GM12878 (cell line): ENCODE data around the gene DOK7. TPM values are rescaled to one million over a fixed set of nuclear protein-coding genes. Genes with fewer than 3 reads are reported as not detected.

ENCODE experiments used
- ATAC-seq: fragments of 200-7000 bp; cut with Tn5 transposase; 3 replicates; pipeline ENCODE4 v1.9.1; 2020; ENCODE audit warnings: mild to moderate bottlenecking, moderate library complexity
- BruUV-seq: library from RNA; stranded (reverse); fragments of 400-500 nt; replicated peaks from 2 replicates; lab custom pipeline; 2021; lab: Mats Ljungman, UMichigan
- CTCF ChIA-PET: fragments of 300-600 bp; sonication (Branson Sonifier 250); formaldehyde crosslinking; extraction: SDS; loops from one replicate; lab custom pipeline; 2021; ENCODE audit warnings: inconsistent platforms; lab: Yijun Ruan, JAX
- POLR2A ChIA-PET: fragments of 350-600 bp; formaldehyde crosslinking; extraction: SDS; loops from one replicate; lab custom pipeline; 2021; ENCODE audit warnings: inconsistent platforms; lab: Charles Lee
- RAD21 ChIA-PET: fragments of 300-600 bp; sonication (Branson Sonifier 250); formaldehyde crosslinking; loops from one replicate; lab custom pipeline; 2023; ENCODE audit warnings: antibody characterized with exemption; ENCODE audit not compliant: unreplicated experiment; lab: Charles Lee
- SMC1A ChIA-PET: fragments of 300-600 bp; sonication (Branson Sonifier 250); formaldehyde crosslinking; loops from one replicate; lab custom pipeline; 2023; ENCODE audit not compliant: unreplicated experiment, uncharacterized antibody; lab: Charles Lee
- DNase-seq: peaks from one replicate; pipeline ENCODE4 v3.0.0-alpha.2; 2011; ENCODE audit warnings: low read depth, low spot score
- FAIRE-seq: peaks from 3 replicates; lab custom pipeline; 2011; peaks lifted over from hg19 to GRCh38; lab: Jason Lieb, UNC
- H2AFZ ChIP-seq: 2 replicates; pipeline ENCODE4 v1.6.0; 2011; ENCODE audit warnings: low read depth, low read length, control low read depth; ENCODE audit not compliant: control insufficient read depth
- H3K27ac ChIP-seq: 2 replicates; pipeline ENCODE4 v1.5.1; 2011; ENCODE audit warnings: control low read depth; ENCODE audit not compliant: control insufficient read depth, insufficient read depth
- H3K27me3 ChIP-seq, 2 experiments: replicated peaks in 1 of 2; 2 replicates each; pipeline versions ENCODE4 v1.6.0 to v1.6.1; 2011; ENCODE audit warnings: low read length in 1 of 2; ENCODE audit not compliant: control insufficient read depth in 2 of 2, insufficient read depth in 2 of 2
- H3K36me3 ChIP-seq, 2 experiments: 2 replicates each; pipeline ENCODE4 v1.5.1; 2011; ENCODE audit warnings: low read length in 1 of 2; ENCODE audit not compliant: control insufficient read depth in 2 of 2, insufficient read depth in 2 of 2
- H3K4me1 ChIP-seq: 2 replicates; pipeline ENCODE4 v1.6.1; 2011; ENCODE audit warnings: mild to moderate bottlenecking, low read length, moderate library complexity, mixed read lengths; ENCODE audit not compliant: control insufficient read depth, insufficient read depth
- H3K4me2 ChIP-seq: 2 replicates; pipeline ENCODE4 v1.6.0; 2011; ENCODE audit warnings: control low read depth; ENCODE audit not compliant: control insufficient read depth, insufficient read depth
- H3K4me3 ChIP-seq: fragments of 200-600 bp; sonication (generic); 2 replicates; pipeline ENCODE4 v1.5.1; 2016
- H3K79me2 ChIP-seq: 2 replicates; pipeline ENCODE4 v1.6.0; 2011; ENCODE audit warnings: low read length; ENCODE audit not compliant: control insufficient read depth, insufficient read depth
- H3K9ac ChIP-seq: 2 replicates; pipeline ENCODE4 v1.8.0; 2011; ENCODE audit warnings: low read length, control low read depth, mixed read lengths; ENCODE audit not compliant: control insufficient read depth, insufficient read depth
- H3K9me3 ChIP-seq: replicated peaks from 3 replicates; pipeline ENCODE4 v1.5.1; 2011; ENCODE audit warnings: mild to moderate bottlenecking, low read length; ENCODE audit not compliant: control insufficient read depth, insufficient read depth
- H4K20me1 ChIP-seq: 2 replicates; pipeline ENCODE4 v1.6.0; 2011; ENCODE audit not compliant: control insufficient read depth, insufficient read depth
- BMI1 ChIP-seq: fragments of 450-650 bp; IDR thresholded peaks from 2 replicates; pipeline ENCODE4 v1.6.1; 2016; ENCODE audit warnings: mild to moderate bottlenecking, moderate library complexity, borderline replicate concordance
- EGR1 ChIP-seq, 2 experiments: IDR thresholded peaks; 1 replicate in 1 of 2; 2 replicates in 1 of 2; pipeline ENCODE4 v1.6.1; 2011 to 2012; ENCODE audit warnings: low read depth in 2 of 2, low read length in 2 of 2, borderline replicate concordance in 1 of 2, mild to moderate bottlenecking in 1 of 2, moderate library complexity in 1 of 2
- MEF2A ChIP-seq: IDR thresholded peaks from 2 replicates; pipeline ENCODE4 v1.6.1; 2011; ENCODE audit warnings: low read depth, mild to moderate bottlenecking, low read length, moderate library complexity; ENCODE audit not compliant: insufficient read depth
- RB1 ChIP-seq: fragments of 450-650 bp; formaldehyde crosslinking; IDR thresholded peaks from 2 replicates; pipeline ENCODE4 v1.6.1; 2017; ENCODE audit warnings: mild to moderate bottlenecking, borderline replicate concordance
- TCF3 ChIP-seq: IDR thresholded peaks from 2 replicates; pipeline ENCODE4 v1.6.1; 2012; ENCODE audit warnings: low read depth, mild to moderate bottlenecking, low read length, borderline replicate concordance; ENCODE audit not compliant: insufficient read depth
- WRNIP1 ChIP-seq: IDR thresholded peaks from 2 replicates; pipeline ENCODE4 v1.6.1; 2011; ENCODE audit warnings: low read depth, low read length, improper control_type of control experiment, borderline replicate concordance
- ZNF274 ChIP-seq: IDR thresholded peaks from one replicate; pipeline ENCODE4 v1.8.0; 2011; ENCODE audit not compliant: insufficient read length, insufficient read depth
- WGBS: methylation state at CpG from one replicate; pipeline ENCODE4 v1.1.6; 2016; ENCODE audit warnings: low lambda C conversion rate; ENCODE audit not compliant: insufficient replicate concordance, insufficient coverage; ENCODE audit errors: missing lambda C conversion rate; 5-methylcytosine and 5-hydroxymethylcytosine counted together
- in situ Hi-C: fragments of 300-500 bp; cut with MboI; formaldehyde crosslinking; loops from 9 replicates; pipeline ENCODE4 v1.14.3; 2018; ENCODE audit warnings: mixed read lengths
- intact Hi-C: fragments of 100-400 bp; cut with micrococcal nuclease; formaldehyde crosslinking; loops from one replicate; pipeline ENCODE4 v1.14.2; 2022; ENCODE audit not compliant: unreplicated experiment
- polyA plus RNA-seq, 11 experiments: library from polyadenylated mRNA; depleted of rRNA in 4 of 11; unstranded in 6 of 11; stranded (reverse) in 5 of 11; fragments of >200 nt; fragmentation: Nextera tagmentation in 4 of 11; fragmentation: Illumina TruSeq in 1 of 11; extraction: Ambion mirVana in 4 of 11; extraction: Trizol in 1 of 11; gene quantifications; 1 replicate in 1 of 11; 2 replicates in 10 of 11; pipeline versions ENCODE4 v1.2.1 to v1.2.3, GENCODE V29; 2011 to 2016; ENCODE audit warnings: inconsistent platforms in 2 of 11, missing spikeins in 2 of 11, low read depth in 1 of 11
- total RNA-seq, 4 experiments: library from RNA; depleted of rRNA in 3 of 4; stranded (reverse); fragments of >200 nt in 3 of 4; fragmentation: Illumina TruSeq in 1 of 4; extraction: Trizol in 1 of 4; gene quantifications; 2 replicates each; pipeline versions ENCODE4 v1.2.1 to v1.2.3, GENCODE V29; 2013 to 2021
- TF ChIP-seq, protein P1 (sequence below): fragments of 450-650 bp; IDR thresholded peaks from 2 replicates; pipeline ENCODE4 v1.6.1; 2017; ENCODE audit warnings: mild to moderate bottlenecking, moderate library complexity
- TF ChIP-seq, protein P2 (sequence below): IDR thresholded peaks from 2 replicates; pipeline ENCODE4 v1.6.1; 2011; ENCODE audit warnings: borderline replicate concordance, low read depth, mild to moderate bottlenecking, moderate library complexity, low read length; ENCODE audit not compliant: insufficient read depth, poor library complexity, severe bottlenecking
- TF ChIP-seq, protein P3 (sequence below): IDR thresholded peaks from 2 replicates; pipeline ENCODE4 v1.6.1; 2011; ENCODE audit warnings: mild to moderate bottlenecking, low read depth, low read length, moderate library complexity; ENCODE audit not compliant: insufficient replicate concordance

Gene DOK7
- total and polyA plus RNA-seq, 10 of the 15 experiments (the other 5 are each of a cell fraction or from before 2014, with no cell fraction given): 0.04 to 0.46 (median 0.18) TPM; not detected in 4

DNA sequence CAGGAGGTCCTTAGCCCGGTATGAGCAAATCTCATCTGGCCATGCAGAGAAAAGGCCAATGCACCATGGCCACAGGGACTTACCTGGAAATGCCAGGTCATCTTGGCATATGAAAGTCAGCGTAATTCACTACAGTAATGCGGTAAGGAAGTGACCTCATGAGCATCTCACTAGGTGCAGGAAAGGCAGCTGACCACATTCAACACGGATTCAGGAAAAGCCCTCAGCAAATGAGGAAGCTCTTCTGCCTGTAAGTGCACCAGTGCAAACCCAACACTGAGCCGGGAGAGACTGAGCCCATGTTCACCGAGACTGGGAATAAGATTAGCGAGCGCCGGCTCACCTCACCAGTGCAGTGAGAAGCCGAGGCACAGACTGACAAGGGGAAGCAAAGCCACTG, 45.4 kb downstream of the DOK7 start (continued):
- TF ChIP-seq WRNIP1 (no peak), BMI1 (no peak), MEF2A (no peak), EGR1 (IDR thresholded peaks at IDR 0.05; ENCODE audit: borderline replicate concordance in 1 of 2, low read depth in 2 of 2, low read length in 2 of 2) (no peak), RB1 (no peak)
- TF ChIP-seq, protein P1, sequence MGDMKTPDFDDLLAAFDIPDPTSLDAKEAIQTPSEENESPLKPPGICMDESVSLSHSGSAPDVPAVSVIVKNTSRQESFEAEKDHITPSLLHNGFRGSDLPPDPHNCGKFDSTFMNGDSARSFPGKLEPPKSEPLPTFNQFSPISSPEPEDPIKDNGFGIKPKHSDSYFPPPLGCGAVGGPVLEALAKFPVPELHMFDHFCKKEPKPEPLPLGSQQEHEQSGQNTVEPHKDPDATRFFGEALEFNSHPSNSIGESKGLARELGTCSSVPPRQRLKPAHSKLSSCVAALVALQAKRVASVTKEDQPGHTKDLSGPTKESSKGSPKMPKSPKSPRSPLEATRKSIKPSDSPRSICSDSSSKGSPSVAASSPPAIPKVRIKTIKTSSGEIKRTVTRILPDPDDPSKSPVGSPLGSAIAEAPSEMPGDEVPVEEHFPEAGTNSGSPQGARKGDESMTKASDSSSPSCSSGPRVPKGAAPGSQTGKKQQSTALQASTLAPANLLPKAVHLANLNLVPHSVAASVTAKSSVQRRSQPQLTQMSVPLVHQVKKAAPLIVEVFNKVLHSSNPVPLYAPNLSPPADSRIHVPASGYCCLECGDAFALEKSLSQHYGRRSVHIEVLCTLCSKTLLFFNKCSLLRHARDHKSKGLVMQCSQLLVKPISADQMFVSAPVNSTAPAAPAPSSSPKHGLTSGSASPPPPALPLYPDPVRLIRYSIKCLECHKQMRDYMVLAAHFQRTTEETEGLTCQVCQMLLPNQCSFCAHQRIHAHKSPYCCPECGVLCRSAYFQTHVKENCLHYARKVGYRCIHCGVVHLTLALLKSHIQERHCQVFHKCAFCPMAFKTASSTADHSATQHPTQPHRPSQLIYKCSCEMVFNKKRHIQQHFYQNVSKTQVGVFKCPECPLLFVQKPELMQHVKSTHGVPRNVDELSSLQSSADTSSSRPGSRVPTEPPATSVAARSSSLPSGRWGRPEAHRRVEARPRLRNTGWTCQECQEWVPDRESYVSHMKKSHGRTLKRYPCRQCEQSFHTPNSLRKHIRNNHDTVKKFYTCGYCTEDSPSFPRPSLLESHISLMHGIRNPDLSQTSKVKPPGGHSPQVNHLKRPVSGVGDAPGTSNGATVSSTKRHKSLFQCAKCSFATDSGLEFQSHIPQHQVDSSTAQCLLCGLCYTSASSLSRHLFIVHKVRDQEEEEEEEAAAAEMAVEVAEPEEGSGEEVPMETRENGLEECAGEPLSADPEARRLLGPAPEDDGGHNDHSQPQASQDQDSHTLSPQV: no peak

DNA sequence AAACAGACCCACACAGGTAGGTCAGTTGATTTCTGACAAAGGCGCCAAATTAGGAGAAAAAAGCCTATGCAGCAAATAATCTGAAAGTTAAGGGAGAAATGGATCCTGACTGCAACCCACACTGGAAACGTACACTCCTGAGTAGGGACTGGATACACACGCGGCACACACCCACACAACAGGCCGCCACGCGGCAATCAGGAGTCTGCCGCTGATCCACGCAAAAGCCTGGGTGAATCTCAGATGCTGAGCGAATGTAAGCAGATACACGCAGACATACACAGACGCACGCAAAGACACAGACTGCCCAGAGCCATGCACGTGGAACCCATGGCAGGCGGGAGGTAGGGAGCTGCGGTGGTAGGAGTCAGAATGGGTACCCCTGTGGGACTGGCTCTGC, 47.4 kb downstream of the DOK7 start:
- H3K4me3 ChIP-seq: no peak overlapping the region
- no peak overlapping the region for H3K27ac ChIP-seq
- ChIA-PET RAD21 (no interaction called here), CTCF (no interaction called here), SMC1A (no interaction called here)
- no peaks in the 10 kb centered on the region for H3K27me3 ChIP-seq
- no peak for FAIRE-seq
- intact Hi-C loops: no loop called here
- no TSS peak for BruUV-seq
- H3K79me2 ChIP-seq: no peaks in the 10 kb centered on the region
- in situ Hi-C loops: no loop called here
- DNase-seq: no peak
- H4K20me1 ChIP-seq: no peaks in the 10 kb centered on the region; the same call in 1 of the 2 replicates
- H3K9ac ChIP-seq: no peak overlapping the region
- H2AFZ ChIP-seq: no peak overlapping the region
- no peak for TF ChIP-seq ZNF274
- TF ChIP-seq, protein P2, sequence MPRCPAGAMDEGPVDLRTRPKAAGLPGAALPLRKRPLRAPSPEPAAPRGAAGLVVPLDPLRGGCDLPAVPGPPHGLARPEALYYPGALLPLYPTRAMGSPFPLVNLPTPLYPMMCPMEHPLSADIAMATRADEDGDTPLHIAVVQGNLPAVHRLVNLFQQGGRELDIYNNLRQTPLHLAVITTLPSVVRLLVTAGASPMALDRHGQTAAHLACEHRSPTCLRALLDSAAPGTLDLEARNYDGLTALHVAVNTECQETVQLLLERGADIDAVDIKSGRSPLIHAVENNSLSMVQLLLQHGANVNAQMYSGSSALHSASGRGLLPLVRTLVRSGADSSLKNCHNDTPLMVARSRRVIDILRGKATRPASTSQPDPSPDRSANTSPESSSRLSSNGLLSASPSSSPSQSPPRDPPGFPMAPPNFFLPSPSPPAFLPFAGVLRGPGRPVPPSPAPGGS: peak; percentile 78
- TF ChIP-seq, protein P3, sequence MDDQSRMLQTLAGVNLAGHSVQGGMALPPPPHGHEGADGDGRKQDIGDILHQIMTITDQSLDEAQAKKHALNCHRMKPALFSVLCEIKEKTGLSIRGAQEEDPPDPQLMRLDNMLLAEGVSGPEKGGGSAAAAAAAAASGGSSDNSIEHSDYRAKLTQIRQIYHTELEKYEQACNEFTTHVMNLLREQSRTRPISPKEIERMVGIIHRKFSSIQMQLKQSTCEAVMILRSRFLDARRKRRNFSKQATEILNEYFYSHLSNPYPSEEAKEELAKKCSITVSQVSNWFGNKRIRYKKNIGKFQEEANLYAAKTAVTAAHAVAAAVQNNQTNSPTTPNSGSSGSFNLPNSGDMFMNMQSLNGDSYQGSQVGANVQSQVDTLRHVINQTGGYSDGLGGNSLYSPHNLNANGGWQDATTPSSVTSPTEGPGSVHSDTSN: peak; percentile 8
- TF ChIP-seq TCF3: 0 out of 2 replicates have a peak, but pooled peaks have one; percentile 12
- TF ChIP-seq, all 136 proteins: peak for 3
- ATAC-seq: no peak
- 88% methylated on average over 16 of the region's 16 CpGs for WGBS
- Histone ChIP-seq H3K9me3 (no peaks in the 10 kb centered on the region), H3K4me2 (no peak overlapping the region), H3K4me1 (no peaks in the 10 kb centered on the region), H3K36me3 (peaks cover 7 to 22% of the 10 kb centered on the region in 2 experiments)
- POLR2A ChIA-PET: no interaction called here
